T47D (cell line): ENCODE measurements around the gene DMAC2L.

Experiments
- DNase-seq, 2 experiments: peaks; one replicate each; pipeline versions ENCODE4 v3.0.0 to v3.0.0-alpha.2; 2011 to 2012; ENCODE audit warnings: low read depth in 1 of 2, low spot score in 1 of 2
- JUND ChIP-seq: IDR thresholded peaks from 2 replicates; pipeline ENCODE4 v1.6.1; 2012; ENCODE audit warnings: low read depth
- in situ Hi-C: cut with HindIII; loops from 2 replicates; pipeline ENCODE4 v1.10.0; 2016; ENCODE audit warnings: low sequenced_read_pairs, low pct_unique_long_range_greater_than_20kb

Gene DMAC2L, protein sequence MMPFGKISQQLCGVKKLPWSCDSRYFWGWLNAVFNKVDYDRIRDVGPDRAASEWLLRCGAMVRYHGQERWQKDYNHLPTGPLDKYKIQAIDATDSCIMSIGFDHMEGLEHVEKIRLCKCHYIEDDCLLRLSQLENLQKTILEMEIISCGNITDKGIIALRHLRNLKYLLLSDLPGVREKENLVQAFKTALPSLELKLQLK

DNA sequence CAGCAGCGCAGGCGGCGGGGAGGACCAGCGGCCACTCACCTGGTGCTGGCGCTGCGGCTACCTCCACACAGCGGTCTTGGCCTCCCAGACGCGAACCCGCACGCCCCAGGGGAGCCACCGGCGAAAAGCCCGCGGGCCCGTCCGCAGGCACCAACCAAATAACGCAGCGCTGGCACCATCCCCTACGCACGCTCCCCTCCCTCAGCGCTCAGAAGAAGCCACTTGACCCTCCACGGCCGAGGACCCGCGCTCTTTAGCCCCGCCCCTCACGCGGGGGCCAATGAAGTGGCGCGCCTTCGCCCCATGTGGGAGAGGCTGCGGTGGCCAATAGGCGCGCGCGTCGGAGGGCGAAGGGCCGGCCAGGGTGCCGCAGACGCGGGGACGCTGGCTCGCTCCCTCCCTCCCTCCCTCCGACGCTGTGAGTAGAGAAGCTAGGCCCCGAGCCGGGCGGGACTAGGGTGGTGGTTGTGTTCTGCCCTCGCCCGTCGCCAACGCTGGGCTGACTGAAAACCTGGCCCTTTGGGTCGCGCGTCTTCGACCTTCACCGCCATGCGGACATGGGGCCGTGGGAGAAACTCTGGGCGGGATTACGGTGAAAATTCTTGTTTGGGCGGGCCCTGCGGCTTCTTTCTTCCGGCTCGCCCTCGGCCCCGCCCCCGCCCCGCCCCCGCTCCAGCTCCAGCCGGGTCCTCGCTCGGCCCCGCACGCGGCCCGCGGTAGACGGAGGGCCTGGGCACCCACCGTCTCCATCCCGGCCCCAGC is at the start of gene DMAC2L, which contains the start of gene L2HGDH:
TSS of gene DMAC2L (plus strand) at position 353 of the 762 bp plus-strand sequence. CDS start 9,164 bp downstream, outside the sequence.
TSS of gene L2HGDH (minus strand) at position 258 of the 762 bp plus-strand sequence. CDS start at position 179, 79 bp downstream.
- peak; percentile 98 to 99 for DNase-seq
- no peak for TF ChIP-seq JUND
- in situ Hi-C loops, result no loop called here

DNA sequence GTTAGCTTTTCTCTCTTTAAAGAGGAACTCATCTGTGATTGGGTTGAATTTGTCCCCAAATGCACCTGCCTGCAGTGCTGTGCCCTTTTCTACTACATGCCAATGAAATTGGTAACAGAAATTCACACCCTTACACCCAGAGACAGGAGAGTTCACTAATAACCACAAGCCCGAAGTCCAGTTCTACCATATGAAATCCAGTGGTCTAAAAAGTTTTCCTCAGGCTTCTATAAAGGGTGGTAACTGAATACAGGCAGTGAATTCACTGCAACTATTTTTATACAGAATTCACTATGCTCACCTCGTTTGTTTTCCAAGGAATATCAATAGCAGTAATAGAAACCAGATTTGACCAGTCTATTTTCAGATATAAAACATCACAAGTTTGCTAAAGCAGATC is 49.3 kb upstream of the DMAC2L start:
- DNase-seq, result no peak
- TF ChIP-seq JUND, result no peak
- in situ Hi-C loops, result no loop called here

DNA sequence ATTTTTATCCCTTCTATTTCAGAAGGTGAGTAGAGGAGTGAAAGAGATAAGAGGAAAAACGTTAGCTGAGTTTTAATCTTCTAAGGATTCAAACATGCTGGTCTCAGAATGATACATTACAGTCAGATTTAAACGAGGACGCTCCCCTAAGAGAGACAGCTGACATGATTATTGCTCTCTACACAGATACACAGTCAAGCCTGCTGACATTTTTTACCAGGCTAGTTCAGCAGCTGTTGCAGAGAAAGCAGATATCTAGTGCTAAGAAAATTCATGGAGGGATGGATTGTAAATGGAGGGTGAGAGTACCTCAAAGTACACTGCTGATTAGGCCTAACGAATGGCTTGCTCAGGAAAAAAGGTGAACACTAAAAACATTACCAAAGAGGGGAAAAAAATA is 48.8 kb upstream of the DMAC2L start:
- in situ Hi-C loops, result no loop called here
- no peak for TF ChIP-seq JUND
- DNase-seq, result no peak

DNA sequence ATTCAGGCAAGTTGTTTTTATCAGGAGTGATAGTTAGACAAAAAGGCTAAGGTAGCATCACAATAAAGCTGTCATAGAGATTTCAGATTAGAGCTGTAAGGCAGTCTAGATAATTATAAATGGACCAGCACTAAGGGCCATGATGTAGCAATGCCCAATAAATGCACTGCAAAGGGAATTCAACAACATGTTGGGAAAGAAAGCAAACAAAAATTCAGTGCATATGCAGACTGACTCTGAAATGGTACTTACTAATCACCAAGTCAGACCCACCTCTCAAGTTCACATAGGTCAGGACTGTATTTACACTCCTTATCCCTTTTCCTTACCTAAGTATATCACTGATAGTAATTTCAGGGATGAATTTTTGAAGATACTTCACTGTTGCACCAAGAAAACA is 47.1 kb upstream of the DMAC2L start:
- TF ChIP-seq JUND, result no peak
- in situ Hi-C loops, result no loop called here
- DNase-seq, result no peak

DNA sequence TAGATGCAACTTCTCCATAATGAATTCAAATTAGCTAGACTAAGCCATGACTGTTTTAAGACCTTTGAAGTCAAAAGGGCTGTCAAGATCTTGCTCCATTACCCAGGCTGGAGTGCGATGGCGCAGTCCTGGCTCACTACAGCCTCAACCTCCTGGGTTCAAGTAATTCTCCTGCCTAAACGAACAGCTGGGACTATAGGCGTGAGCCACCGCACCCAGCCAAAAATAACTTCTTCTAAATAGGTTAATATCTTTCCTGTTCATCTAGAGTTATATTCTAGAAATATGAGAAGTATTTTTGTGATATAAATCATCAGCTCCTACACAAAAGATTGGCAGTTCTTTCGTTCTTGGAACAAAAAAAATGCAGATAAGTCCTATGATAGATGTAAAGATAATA is 41.2 kb upstream of the DMAC2L start:
- TF ChIP-seq JUND, result no peak
- in situ Hi-C loops, result no loop called here
- DNase-seq, result no peak

DNA sequence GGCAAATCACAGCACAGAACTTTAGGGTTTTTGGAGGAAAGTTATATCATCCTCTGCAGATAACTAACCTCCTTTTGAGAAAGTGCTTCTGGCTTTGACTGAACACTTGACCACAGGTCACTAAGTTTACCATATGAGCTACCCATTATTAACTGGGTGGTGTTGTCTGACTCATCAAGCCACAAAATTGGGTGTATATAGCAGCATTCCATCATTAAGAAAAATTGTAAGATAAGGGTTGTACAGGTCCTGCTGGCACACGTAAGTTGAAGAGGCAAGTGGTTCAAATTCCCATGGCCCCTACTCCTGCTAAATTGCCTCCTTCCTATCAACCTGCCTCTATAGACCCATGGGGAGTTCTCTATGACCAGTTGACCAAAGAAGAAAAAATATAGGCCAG is 39.6 kb upstream of the DMAC2L start:
- in situ Hi-C loops, result no loop called here
- no peak for TF ChIP-seq JUND
- no peak for DNase-seq

DNA sequence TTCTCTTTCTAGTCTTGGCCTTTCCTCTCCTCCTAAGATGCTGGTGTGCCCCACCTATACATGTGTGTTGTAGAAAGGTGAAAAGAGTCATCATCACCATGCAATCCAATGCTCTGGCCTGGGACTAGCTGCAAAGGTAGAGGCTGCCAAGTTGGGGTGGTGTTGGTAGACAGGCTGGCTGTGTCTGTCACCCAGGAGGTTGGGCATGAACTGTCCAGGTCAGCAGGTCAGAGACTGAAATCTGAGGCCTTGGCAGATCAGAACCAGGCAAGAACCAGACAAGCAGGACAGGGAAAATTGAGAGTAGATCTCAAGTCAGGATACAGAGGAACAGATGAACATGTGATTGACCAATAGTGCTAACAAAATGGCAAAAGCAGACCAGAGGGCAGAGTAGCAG is 26.3 kb upstream of the DMAC2L start:
- in situ Hi-C loops, result no loop called here
- TF ChIP-seq JUND, result no peak
- no peak for DNase-seq

DNA sequence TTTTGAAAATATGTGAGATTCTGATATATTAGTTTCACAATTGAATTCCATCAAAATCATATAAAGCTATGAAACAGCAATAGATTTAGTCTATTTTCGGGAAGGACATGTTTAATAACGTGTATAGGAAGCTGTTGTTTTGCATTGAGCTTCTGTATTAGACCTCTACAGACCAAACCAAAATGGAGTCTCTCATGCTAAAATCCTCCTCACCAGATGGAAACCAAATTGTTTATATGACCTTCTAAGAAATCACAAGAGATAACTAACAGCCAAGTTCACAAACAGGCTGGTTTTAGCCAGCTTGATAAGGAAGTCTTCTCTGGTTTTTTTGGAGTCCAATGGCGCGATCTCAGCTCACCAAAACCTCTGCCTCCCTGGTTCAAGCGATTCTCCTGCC is 24.0 kb upstream of the DMAC2L start:
- no peak for TF ChIP-seq JUND
- DNase-seq, result no peak
- in situ Hi-C loops, result no loop called here

DNA sequence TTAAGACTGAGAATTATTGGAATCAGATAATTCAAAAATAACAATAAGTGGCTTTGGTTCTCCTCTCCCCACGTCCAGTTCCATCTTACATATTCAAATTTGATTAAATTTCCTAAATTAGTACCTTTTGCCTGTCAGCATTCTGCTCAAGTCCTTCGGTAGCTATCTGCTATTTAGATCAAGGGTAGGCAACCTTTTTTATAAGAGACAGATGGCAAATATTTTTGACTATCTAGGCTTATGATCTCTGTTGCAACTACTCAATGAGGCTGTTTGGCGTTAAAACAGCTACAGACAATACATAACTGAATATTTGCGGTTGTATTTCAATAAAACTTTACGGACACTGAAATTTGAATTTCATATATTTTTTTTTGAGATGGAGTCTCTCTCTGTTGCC is 21.8 kb upstream of the DMAC2L start:
- no peak for DNase-seq
- TF ChIP-seq JUND, result no peak
- in situ Hi-C loops, result no loop called here

DNA sequence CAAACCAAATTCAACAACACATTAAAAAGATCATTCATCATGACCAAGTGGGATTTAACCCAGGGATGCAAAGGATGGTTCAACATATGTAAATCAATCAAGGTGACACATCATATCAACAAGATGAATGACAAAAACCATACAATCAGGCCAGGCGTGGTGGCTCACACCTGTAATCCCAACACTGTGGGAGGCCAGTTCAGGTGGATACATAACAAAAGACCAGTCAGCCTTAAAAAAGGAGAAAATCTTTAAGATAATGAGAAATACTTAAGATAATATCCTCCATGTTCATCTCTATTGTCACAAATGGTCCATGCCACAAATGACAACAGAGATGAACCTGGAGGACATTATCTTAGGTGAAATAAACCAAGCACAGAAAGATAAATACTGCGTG is 12.5 kb upstream of the DMAC2L start:
- in situ Hi-C loops, result no loop called here
- DNase-seq, result no peak
- no peak for TF ChIP-seq JUND

DNA sequence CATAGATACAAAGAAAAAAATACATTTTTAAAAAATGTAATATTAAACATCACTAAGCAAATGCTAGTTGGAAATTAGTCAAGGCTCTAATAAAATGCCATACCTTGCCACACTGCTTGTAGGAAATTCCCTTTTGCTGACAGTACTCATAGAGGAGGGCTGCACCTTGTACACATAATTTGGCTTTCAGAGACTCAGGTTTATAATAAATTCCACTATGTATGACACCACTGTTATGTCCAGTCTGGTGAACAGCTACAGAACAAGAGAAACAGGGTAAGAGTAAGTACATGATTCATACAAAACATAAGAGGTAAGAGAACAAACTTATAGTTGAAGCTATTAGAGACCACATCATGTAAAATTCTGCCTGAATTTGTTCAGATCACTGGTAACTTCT is 10.2 kb upstream of the DMAC2L start:
- in situ Hi-C loops, result no loop called here
- no peak for TF ChIP-seq JUND
- DNase-seq, result no peak

DNA sequence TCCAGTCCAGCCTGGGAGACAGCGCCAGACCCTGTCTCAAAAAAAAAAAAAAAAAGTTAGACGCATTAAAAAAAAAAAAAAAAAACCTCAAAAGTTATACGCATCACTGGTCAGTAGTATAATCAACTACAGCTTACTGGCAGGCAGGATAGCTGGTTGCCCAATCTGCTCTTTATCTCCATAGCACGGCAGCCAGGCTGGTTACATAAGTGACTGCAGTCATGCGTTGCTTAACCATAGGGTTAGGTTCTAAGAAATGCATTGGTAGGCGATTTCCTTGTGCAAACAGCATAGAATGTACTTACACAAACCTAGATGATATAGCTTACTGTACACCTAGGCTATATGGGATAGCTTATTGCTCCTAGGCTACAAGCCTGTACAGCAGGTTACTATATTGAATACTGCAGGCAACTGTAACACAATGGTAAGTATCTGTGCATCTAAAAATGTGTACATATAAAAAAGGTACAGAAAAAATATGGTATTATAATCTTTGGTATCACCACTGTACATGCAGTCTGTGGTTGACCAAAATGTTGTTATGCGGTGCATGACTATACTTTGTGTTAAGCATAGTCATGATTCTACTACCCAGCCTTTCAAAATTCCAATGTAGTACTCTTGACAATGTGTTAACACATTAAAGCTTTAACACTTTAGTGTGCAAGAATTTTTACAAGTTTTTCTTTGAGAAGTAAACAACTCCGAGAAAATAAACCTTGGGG is 8.2 kb upstream of the DMAC2L start:
- DNase-seq, result peak in 1 of 2 experiments; percentile 26
- TF ChIP-seq JUND, result no peak
- in situ Hi-C loops, result no loop called here

DNA sequence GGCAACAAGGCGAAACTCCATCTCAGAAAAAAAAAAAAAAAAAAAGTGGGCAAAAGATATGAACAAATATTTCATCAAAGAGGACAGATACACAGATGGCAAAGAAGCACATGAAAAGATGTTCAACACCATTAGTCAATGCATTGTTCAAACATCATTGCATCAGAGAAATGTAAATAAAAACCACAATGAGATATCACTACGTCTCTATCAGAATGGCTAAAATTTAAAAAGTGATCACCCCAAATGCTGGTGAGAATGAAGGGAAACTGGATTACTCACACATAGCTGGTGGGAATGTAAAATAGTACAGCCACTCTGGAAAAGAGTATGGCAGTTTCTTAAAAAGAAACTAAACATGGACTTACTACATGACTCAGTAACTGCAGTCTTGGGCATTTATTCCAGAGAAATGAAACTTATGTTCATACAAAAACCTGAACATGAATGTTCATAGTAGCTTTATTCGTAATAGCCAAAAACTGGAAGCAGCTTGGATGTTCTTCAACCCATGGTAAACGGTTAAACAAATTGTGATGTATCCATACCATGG is 3.7 kb upstream of the DMAC2L start:
- no peak for DNase-seq
- in situ Hi-C loops, result no loop called here
- TF ChIP-seq JUND, result no peak
